MM.1S (cell line): ENCODE results near the gene TKFC.

ENCODE experiments used
- DNase-seq: peaks from one replicate; pipeline ENCODE4 v3.0.0-alpha.2; 2015
- H2AFZ ChIP-seq: fragments of 300-600 bp; sonication (generic); 2 replicates; pipeline ENCODE4 v1.6.0; 2016; ENCODE audit warnings: antibody characterized with exemption, low read length
- H3F3A ChIP-seq: fragments of 300-600 bp; sonication (generic); 2 replicates; pipeline ENCODE4 v1.6.1; 2016; ENCODE audit warnings: mild to moderate bottlenecking, antibody characterized with exemption, low read length, moderate library complexity, mixed read lengths; ENCODE audit not compliant: insufficient read depth
- H3K27ac ChIP-seq: fragments of 300-600 bp; sonication (generic); 2 replicates; pipeline ENCODE4 v1.5.1; 2016; ENCODE audit warnings: mild to moderate bottlenecking, low read length
- H3K27me3 ChIP-seq: fragments of 300-600 bp; sonication (generic); replicated peaks from 2 replicates; pipeline ENCODE4 v1.6.0; 2016; ENCODE audit warnings: low read length; ENCODE audit not compliant: insufficient read depth
- H3K36me3 ChIP-seq: fragments of 300-600 bp; sonication (generic); replicated peaks from 2 replicates; pipeline ENCODE4 v1.6.1; 2016; ENCODE audit warnings: mild to moderate bottlenecking, low read length, mixed read lengths; ENCODE audit not compliant: insufficient read depth
- H3K4me1 ChIP-seq: fragments of 300-600 bp; sonication (generic); 2 replicates; pipeline ENCODE4 v1.6.1; 2016; ENCODE audit warnings: low read length, mixed read lengths
- H3K4me2 ChIP-seq: fragments of 300-600 bp; sonication (generic); 2 replicates; pipeline ENCODE4 v1.6.0; 2016; ENCODE audit warnings: low read depth, low read length
- H3K4me3 ChIP-seq: fragments of 300-600 bp; sonication (generic); 2 replicates; pipeline ENCODE4 v1.5.1; 2016; ENCODE audit warnings: low read length, mixed read lengths
- H3K79me2 ChIP-seq: fragments of 300-600 bp; sonication (generic); 2 replicates; pipeline ENCODE4 v1.6.1; 2016; ENCODE audit warnings: mixed run types, low read length, mixed read lengths
- H3K9ac ChIP-seq: fragments of 300-600 bp; sonication (generic); 2 replicates; pipeline ENCODE4 v1.6.1; 2016; ENCODE audit warnings: low read length, mixed read lengths
- H3K9me2 ChIP-seq: fragments of 300-600 bp; sonication (generic); replicated peaks from 2 replicates; pipeline ENCODE4 v1.6.1; 2016; ENCODE audit warnings: mild to moderate bottlenecking, low read length, mixed read lengths; ENCODE audit not compliant: insufficient read depth
- H3K9me3 ChIP-seq: fragments of 300-600 bp; sonication (generic); replicated peaks from 2 replicates; pipeline ENCODE4 v1.6.1; 2016; ENCODE audit warnings: mild to moderate bottlenecking, low read length, mixed read lengths; ENCODE audit not compliant: insufficient read depth
- H4K20me1 ChIP-seq: fragments of 300-600 bp; sonication (generic); 2 replicates; pipeline ENCODE4 v1.6.1; 2016; ENCODE audit warnings: mild to moderate bottlenecking, low read length, moderate library complexity, mixed read lengths; ENCODE audit not compliant: insufficient read depth
- EZH2 ChIP-seq: fragments of 300-600 bp; sonication (generic); optimal IDR thresholded peaks from 2 replicates; pipeline ENCODE3; 2017; ENCODE audit warnings: low read depth, mild to moderate bottlenecking, antibody characterized with exemption, low read length, mixed read lengths
- EZH2phosphoT487 ChIP-seq: fragments of 300-600 bp; sonication (generic); IDR thresholded peaks from 2 replicates; pipeline ENCODE4 v1.6.1; 2018; ENCODE audit warnings: antibody characterized with exemption, low read length
- TF ChIP-seq, protein P1 (sequence below): fragments of 300-600 bp; sonication (generic); IDR thresholded peaks from 2 replicates; pipeline ENCODE4 v1.5.1; 2016; ENCODE audit warnings: antibody characterized with exemption, low read length, mixed read lengths

The TKFC gene

DNA sequence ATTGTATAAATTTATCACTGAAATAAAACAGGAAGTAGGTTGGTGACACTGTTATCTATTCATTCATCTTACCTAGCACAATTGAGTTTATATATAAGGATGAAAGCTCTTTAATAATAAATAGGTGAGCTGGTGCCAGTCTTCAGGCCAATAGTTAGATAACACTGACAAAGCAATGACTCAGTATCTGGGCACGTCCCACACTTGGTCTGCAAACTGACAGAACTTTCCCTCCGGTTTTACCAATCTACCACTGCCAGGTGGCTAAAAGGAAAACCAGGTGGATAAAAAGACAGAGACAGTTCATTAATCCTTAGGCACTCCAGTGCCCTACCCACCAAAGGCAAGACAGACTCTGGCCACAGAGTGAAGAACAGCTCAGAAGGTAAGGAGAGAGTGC, 17.8 kb upstream of the TKFC start:
- Histone ChIP-seq H3K9me3 (no peaks in the 10 kb centered on the region), H3K79me2 (no peaks in the 10 kb centered on the region), H3K27me3 (no peaks in the 10 kb centered on the region), H4K20me1 (no peaks in the 10 kb centered on the region), H3K36me3 (peaks cover 23% of the 10 kb centered on the region), H3F3A (no peaks in the 10 kb centered on the region), H3K9ac (no peak overlapping the region), H3K27ac (no peak overlapping the region), H3K4me3 (no peak overlapping the region), H3K9me2 (no peaks in the 10 kb centered on the region), H2AFZ (no peak overlapping the region), H3K4me1 (no peaks in the 10 kb centered on the region), H3K4me2 (no peak overlapping the region)
- TF ChIP-seq, protein P1, sequence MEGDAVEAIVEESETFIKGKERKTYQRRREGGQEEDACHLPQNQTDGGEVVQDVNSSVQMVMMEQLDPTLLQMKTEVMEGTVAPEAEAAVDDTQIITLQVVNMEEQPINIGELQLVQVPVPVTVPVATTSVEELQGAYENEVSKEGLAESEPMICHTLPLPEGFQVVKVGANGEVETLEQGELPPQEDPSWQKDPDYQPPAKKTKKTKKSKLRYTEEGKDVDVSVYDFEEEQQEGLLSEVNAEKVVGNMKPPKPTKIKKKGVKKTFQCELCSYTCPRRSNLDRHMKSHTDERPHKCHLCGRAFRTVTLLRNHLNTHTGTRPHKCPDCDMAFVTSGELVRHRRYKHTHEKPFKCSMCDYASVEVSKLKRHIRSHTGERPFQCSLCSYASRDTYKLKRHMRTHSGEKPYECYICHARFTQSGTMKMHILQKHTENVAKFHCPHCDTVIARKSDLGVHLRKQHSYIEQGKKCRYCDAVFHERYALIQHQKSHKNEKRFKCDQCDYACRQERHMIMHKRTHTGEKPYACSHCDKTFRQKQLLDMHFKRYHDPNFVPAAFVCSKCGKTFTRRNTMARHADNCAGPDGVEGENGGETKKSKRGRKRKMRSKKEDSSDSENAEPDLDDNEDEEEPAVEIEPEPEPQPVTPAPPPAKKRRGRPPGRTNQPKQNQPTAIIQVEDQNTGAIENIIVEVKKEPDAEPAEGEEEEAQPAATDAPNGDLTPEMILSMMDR = no peak
- TF ChIP-seq EZH2 = no peak
- no peak for TF ChIP-seq EZH2phosphoT487
- no peak for DNase-seq

DNA sequence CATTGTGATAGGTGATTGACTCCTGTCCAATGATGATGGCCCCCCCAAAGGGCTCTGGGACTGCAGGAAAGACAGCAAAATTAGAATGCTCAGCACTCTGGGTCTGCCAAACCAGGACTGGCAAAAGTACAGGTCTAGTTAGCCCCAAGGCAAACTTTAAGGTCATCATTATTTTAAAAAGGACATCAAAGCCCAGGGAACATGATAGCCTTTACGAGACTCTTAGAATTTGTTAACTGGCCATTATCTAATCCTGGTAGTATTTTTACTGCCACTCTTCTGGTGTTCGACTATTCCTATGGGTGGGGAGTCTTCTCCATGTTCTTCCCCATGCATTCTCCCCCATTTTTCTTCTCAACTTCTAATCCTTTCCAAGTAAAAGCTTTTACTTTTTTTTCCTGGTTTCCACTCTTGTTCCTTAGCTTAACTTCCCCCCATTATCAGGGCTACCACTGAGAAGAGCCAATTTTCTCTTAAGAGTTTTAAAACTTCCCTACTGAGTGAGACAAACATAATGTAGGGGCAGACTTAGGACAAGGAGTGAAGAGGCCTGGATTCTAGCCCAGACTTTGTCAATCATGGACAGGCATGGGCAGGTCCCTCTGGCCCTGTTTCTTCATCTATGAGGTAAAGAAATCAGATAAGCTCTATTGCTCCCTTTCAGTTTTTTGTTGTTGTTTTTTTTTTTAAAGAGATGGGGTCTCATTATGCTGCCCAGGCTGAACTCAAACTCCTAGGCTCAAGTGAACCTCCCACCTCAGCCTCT, 7.2 kb upstream of the TKFC start:
- peaks cover 58% of the 10 kb centered on the region for H3K79me2 ChIP-seq
- no peaks in the 10 kb centered on the region for H3K27me3 ChIP-seq
- 0 out of 2 replicates have a peak, but pooled peaks cover 11% of the 10 kb centered on the region for H4K20me1 ChIP-seq
- H3K9ac ChIP-seq = no peak overlapping the region
- no peak overlapping the region for H3K4me2 ChIP-seq
- H2AFZ ChIP-seq = no peak overlapping the region
- H3K36me3 ChIP-seq = peaks cover 25% of the 10 kb centered on the region; the same call in 1 of the 2 replicates
- DNase-seq = no peak
- no peaks in the 10 kb centered on the region for H3K9me3 ChIP-seq
- no peak overlapping the region for H3K4me3 ChIP-seq
- H3F3A ChIP-seq = no peaks in the 10 kb centered on the region
- TF ChIP-seq EZH2phosphoT487 (no peak), EZH2 (no peak)
- TF ChIP-seq, protein P1 = no peak
- H3K4me1 ChIP-seq = no peaks in the 10 kb centered on the region
- H3K27ac ChIP-seq = no peak overlapping the region
- no peaks in the 10 kb centered on the region for H3K9me2 ChIP-seq

DNA sequence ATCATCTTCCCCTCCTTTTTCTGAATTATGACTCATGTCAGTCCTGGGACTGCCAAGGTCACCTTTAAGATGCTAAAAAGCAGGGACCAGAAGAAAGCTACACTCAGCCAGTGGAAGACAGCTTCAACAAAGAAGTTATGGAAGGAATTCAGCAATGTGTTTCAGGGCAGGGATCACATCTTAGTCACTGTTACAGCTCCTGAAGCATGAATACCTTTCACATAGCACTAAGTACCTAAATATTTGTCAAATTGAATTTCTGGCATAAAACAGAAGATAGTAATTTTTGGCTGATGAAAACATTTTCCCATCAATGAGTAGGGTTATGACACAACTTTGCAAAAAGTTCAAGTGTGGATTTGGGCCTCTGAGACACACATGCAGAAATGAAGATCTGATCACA, 5.4 kb upstream of the TKFC start:
- Histone ChIP-seq H3K9me2 (no peaks in the 10 kb centered on the region), H3K4me3 (no peak overlapping the region), H3K79me2 (peaks cover 76% of the 10 kb centered on the region), H3K27me3 (no peaks in the 10 kb centered on the region), H2AFZ (no peak overlapping the region), H3K4me2 (no peak overlapping the region), H3K27ac (no peak overlapping the region), H3F3A (no peaks in the 10 kb centered on the region), H4K20me1 (0 out of 2 replicates have a peak, but pooled peaks cover 11% of the 10 kb centered on the region), H3K36me3 (peaks cover 20% of the 10 kb centered on the region; the same call in 1 of the 2 replicates), H3K9me3 (no peaks in the 10 kb centered on the region), H3K4me1 (peaks cover 8% of the 10 kb centered on the region; the same call in 1 of the 2 replicates), H3K9ac (no peak overlapping the region)
- TF ChIP-seq EZH2 (no peak), EZH2phosphoT487 (no peak)
- TF ChIP-seq, protein P1 = no peak
- no peak for DNase-seq
